Articular chondrocyte of knee joint (primary cell): ENCODE results near the gene F7. TPM values are rescaled to one million over a fixed set of nuclear protein-coding genes. Genes with fewer than 3 reads are reported as not detected.

ENCODE experiments used
- small RNA-seq: library from RNA; depleted of rRNA; stranded (forward); fragments of <200 nt; gene quantifications from one replicate; pipeline ENCODE3, GENCODE V24; 2012
- total RNA-seq: library from RNA; depleted of rRNA; stranded (reverse); fragments of >200 nt; gene quantifications from 2 replicates; pipeline ENCODE4 v1.2.3, GENCODE V29; 2012

The F7 gene
- total RNA-seq, result not detected in 2 replicates

GRCh38 chr13:113105032-113105920, at the start of gene F7:
F7 (plus strand) TSS chr13:113105791; CDS start chr13:113105842, 51 bp downstream.

GRCh38 chr13:113122550-113123225, 17.1 kb downstream of the F7 start, which contains the start of gene F10:
F10 (plus strand) TSS chr13:113122799; CDS start chr13:113122856, 57 bp downstream.

GRCh38 chr13:113157929-113158747, 52.5 kb downstream of the F7 start, which contains the start of gene PROZ:
PROZ (plus strand) TSS chr13:113158648; CDS start chr13:113158661, 13 bp downstream.

Small RNA genes lying within 50 kb of the gene (small RNA-seq; reads per million reads assigned to genes)
- not detected for gene AL137002.1

Other genes with a start within 250 kb of the F7 start
- 0.39 and 0.65 TPM in 2 replicates for gene MCF2L, start 136.6 kb upstream of the F7 start, total RNA-seq
- gene F10, start 17.0 kb downstream of the F7 start, total RNA-seq, result not detected in 2 replicates
- gene PROZ, start 52.9 kb downstream of the F7 start, total RNA-seq, result not detected in 2 replicates
- 48.6 and 50.8 TPM in 2 replicates for gene PCID2, start 102.9 kb downstream of the F7 start, total RNA-seq
- 112 and 114 TPM in 2 replicates for gene CUL4A, start 103.8 kb downstream of the F7 start, total RNA-seq
- gene LAMP1, start 191.4 kb downstream of the F7 start, total RNA-seq, result 156 and 180 TPM in 2 replicates